ENCODE data around the gene LY9. TPM values are rescaled to one million over a fixed set of nuclear protein-coding genes. Genes with fewer than 3 reads are reported as not detected.
"Not testable (repeated sequence)": the region's sequence is repeated elsewhere in the genome, so short reads cannot be mapped to it uniquely, and the experiment has no call there.

The LY9 gene
- total RNA-seq, 1 experiment from 2014 or later: not detected

GRCh38 chr1:160860840-160861505 lies 65.0 kb downstream of the LY9 start:
- no peak for DNase-seq (ENCODE audit: extremely low read depth, low read depth)

- no peak for DNase-seq (ENCODE audit: extremely low read depth, low read depth)
Measured at GRCh38 chr1:160862203-160863060, 66.5 kb downstream of the LY9 start, which contains the start of gene CD244. TSS of gene CD244 (minus strand) at chr1:160862887. CDS start at chr1:160862677, 210 bp downstream.

GRCh38 chr1:160863061-160863773 lies 67.2 kb downstream of the LY9 start:
- no peak for DNase-seq (ENCODE audit: extremely low read depth, low read depth)

GRCh38 chr1:160863774-160864131 lies 67.8 kb downstream of the LY9 start:
- DNase-seq (ENCODE audit: extremely low read depth, low read depth): no peak

- no peak for DNase-seq (ENCODE audit: extremely low read depth, low read depth)
Measured at GRCh38 chr1:160864173-160864572, 68.2 kb downstream of the LY9 start.

- DNase-seq (ENCODE audit: extremely low read depth, low read depth): no peak
Measured at GRCh38 chr1:160865337-160865736, 69.4 kb downstream of the LY9 start.

- no peak for DNase-seq (ENCODE audit: extremely low read depth, low read depth)
Measured at GRCh38 chr1:160866001-160866694, 70.2 kb downstream of the LY9 start.

- DNase-seq (ENCODE audit: extremely low read depth, low read depth): no peak
Measured at GRCh38 chr1:160866695-160867260, 70.8 kb downstream of the LY9 start.

- not testable (repeated sequence) for DNase-seq (ENCODE audit: extremely low read depth, low read depth)
Measured at GRCh38 chr1:160867651-160868050, 71.7 kb downstream of the LY9 start.

GRCh38 chr1:160868141-160868540 lies 72.2 kb downstream of the LY9 start:
- no peak for DNase-seq (ENCODE audit: extremely low read depth, low read depth)

GRCh38 chr1:160874935-160875334 lies 79.0 kb downstream of the LY9 start:
- DNase-seq (ENCODE audit: extremely low read depth, low read depth): no peak

- not testable (repeated sequence) for DNase-seq (ENCODE audit: extremely low read depth, low read depth)
Measured at GRCh38 chr1:160875591-160875990, 79.6 kb downstream of the LY9 start.

GRCh38 chr1:160876311-160876710 lies 80.3 kb downstream of the LY9 start:
- DNase-seq (ENCODE audit: extremely low read depth, low read depth): no peak

- no peak for DNase-seq (ENCODE audit: extremely low read depth, low read depth)
Measured at GRCh38 chr1:160877221-160877620, 81.2 kb downstream of the LY9 start.

Other genes with a start within 250 kb of the LY9 start
- gene CD84, start 216.7 kb upstream of the LY9 start, total RNA-seq (2014; rRNA removed; shearing (Covaris generic)): not detected in 2 replicates
- gene SLAMF1, start 149.1 kb upstream of the LY9 start, total RNA-seq (2014; rRNA removed; shearing (Covaris generic)): not detected in 2 replicates
- not detected in 2 replicates for gene CD48, start 84.4 kb upstream of the LY9 start, total RNA-seq (2014; rRNA removed; shearing (Covaris generic))
- gene SLAMF7, start 56.9 kb upstream of the LY9 start, total RNA-seq (2014; rRNA removed; shearing (Covaris generic)): not detected in 2 replicates
- gene CD244, start 66.7 kb downstream of the LY9 start, total RNA-seq (2014; rRNA removed; shearing (Covaris generic)): not detected in 2 replicates
- not detected in 2 replicates for gene ITLN1, start 89.0 kb downstream of the LY9 start, total RNA-seq (2014; rRNA removed; shearing (Covaris generic))
- not detected in 2 replicates for gene ITLN2, start 158.6 kb downstream of the LY9 start, total RNA-seq (2014; rRNA removed; shearing (Covaris generic))
- gene F11R, start 225.0 kb downstream of the LY9 start, total RNA-seq (2014; rRNA removed; shearing (Covaris generic)): 20.7 and 23.7 TPM in 2 replicates
- gene TSTD1, start 242.8 kb downstream of the LY9 start, total RNA-seq (2014; rRNA removed; shearing (Covaris generic)): 29.8 and 37.6 TPM in 2 replicates
- gene USF1, start 249.8 kb downstream of the LY9 start, total RNA-seq (2014; rRNA removed; shearing (Covaris generic)): 49.2 and 51.2 TPM in 2 replicates

Measured in NCI-H460 (cell line).